GM18502 (cell line): ENCODE data around the gene FAAP100.
"Not testable (repeated sequence)": the region's sequence is repeated elsewhere in the genome, so short reads cannot be mapped to it uniquely, and the experiment has no call there.

Source experiments
- ATAC-seq: cut with Tn5 transposase; IDR thresholded peaks from one replicate; pipeline ENCODE4 v1.9.1; 2021; ENCODE audit warnings: mild to moderate bottlenecking; ENCODE audit not compliant: unreplicated experiment, poor library complexity

Gene FAAP100

DNA sequence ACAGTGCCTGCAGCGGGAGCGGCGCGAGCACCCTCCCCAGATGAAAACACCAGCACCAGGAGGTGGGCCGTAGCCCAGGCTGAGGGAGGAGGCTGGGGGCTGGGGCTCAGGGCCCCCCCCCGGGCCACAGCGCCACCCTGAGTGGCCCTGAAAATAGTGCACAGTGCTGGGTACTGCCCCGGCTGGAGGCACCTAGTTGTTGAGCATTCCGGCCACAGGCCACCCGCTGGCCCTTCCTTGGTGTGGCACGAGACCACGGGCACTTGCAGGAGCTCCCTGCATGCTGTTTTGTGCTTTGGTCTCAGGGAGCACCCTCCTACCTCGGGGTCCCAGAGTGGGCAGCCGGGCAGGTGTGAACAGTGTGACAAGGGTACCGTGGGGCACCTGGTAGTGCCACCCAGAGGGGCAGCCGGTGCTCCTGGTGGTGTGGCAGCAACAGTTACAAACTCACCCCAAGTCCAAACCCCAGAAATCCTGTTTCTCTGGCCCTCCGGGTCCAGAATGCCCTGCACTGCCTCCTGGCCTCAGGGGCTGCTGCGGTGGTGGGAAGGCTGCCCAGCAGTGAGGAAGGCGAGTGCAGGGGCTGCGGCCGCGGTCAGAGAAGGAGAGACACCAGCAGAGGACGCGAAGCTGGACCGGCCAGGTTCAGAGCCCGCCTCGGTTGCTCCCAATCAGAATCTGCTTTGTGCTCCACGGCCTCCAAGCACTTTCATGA is 12.0 kb downstream of the FAAP100 start:
- ATAC-seq, result no peak

DNA sequence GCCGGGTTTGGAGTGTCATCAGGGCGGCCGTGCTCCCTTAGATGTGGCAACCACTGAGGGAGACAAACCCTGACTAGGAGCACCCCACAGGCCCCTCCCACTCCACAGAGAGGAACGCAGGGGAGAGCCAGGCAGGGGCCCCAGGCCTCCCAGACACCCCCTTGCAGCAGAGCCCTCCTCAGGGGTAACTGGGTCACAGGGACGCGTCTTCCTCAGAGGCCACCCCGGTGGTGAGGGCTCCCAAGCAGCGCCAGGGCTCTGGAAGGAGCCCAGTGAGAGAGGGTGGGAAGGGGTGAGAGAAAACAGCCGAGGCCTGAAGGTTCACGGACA is 12.6 kb downstream of the FAAP100 start:
- ATAC-seq, result no peak

DNA sequence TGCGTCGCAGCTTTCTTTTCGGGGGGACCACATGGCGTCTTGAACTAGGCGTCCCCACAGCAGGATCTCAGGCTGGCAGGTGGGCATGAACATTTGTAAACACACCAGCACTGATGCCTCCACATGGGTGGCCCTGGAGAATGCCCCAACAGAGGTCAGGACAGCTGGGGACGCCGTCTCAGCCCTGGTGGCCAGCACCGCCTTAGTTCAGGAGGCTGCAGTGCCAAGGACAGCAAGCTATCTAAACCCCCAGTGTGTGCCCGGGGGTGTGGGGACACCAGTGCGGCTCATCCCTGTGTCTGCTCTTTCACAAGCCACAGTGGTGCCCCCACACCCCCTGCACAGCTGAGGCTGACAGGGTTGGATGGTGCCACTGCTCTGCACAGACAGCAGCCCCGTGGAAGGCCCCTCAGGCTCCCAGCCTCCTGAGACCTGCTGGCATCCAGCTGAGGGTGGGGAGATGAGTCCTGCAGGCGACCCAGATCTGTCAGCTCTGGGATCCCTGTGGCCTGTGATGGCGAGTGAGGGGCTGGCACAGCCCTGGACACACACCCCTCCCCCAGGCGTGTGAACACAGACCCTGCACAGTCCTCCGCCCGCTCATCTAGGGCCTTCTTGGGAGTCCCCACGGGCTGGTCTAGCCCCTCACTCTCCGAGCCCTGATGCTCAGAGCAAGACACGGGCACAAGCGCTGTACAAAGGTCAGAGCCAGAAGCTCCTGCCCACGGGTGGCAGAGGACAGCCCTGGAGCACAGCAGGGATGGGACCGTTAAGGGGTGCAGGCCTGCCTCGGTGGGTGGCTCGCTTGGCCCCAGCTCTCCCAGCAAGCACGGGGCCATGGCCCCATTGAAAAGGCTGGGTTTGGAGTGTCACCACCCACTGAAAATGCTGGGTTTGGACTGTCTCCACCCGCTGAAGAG is 13.2 kb downstream of the FAAP100 start:
- ATAC-seq, result no peak

- no peak for ATAC-seq
Measured at GRCh38 chr17:81537856-81538555, 14.1 kb downstream of the FAAP100 start.

GRCh38 chr17:81537343-81537855 is 14.8 kb downstream of the FAAP100 start:
- ATAC-seq, result no peak

DNA sequence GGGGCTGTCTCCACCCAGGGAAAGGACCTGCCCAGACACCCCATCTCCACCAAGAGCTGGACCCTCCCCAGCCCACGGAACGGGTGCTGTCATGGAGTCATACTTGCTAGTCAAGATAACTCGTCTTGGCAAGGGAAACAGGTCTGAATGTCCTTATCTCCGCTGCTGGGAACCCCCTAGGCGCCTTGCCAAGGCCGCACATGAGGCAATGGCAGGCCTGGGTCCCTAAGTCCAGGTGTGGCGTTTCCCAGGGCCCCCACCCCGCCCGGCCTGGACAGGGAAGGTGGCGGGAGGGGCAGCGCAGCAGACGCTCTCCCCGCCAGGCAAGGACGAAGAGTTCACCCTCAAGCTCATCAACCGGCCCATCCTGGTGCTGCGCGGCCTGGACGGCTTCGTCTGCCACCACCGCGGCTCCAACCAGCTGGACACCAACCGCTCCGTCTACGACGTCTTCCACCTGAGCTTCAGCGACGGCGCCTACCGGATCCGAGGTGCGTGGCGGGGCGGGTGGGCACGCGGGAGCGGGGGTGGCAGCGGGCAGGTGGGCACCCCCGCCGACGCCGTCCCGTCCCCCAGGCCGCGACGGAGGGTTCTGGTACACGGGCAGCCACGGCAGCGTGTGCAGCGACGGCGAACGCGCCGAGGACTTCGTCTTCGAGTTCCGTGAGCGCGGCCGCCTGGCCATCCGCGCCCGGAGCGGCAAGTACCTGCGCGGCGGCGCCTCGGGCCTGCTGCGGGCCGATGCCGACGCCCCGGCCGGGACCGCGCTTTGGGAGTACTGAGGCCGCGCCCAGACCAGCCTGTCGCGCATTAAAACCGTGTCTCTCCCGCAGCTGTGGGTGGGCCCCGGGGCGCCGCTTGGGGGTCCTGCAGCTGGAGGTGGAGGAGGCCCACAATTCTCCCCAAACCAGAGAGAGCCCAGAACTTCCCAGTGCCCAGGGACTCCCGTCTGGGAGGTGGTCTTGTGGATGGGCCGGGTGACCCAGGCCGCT is 15.6 kb downstream of the FAAP100 start:
- no peak for ATAC-seq

GRCh38 chr17:81535480-81536298 is 16.5 kb downstream of the FAAP100 start:
- no peak for ATAC-seq

DNA sequence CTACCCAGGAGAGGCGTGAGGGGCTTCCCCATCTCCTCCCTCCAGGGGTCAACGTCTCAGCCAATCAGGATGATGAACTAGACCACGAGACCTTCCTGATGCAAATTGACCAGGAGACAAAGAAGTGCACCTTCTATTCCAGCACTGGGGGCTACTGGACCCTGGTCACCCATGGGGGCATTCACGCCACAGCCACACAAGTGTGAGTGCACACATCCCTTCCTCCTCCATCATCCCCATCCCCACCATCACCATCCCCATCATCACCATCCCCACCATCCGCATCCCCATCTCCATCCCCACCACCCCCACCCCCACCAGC is 17.2 kb downstream of the FAAP100 start:
- no peak for ATAC-seq

GRCh38 chr17:81534157-81535006 is 17.8 kb downstream of the FAAP100 start:
- ATAC-seq, result no peak

GRCh38 chr17:81533339-81534141 is 18.6 kb downstream of the FAAP100 start:
- ATAC-seq, result no peak

GRCh38 chr17:81532490-81533287 is 19.5 kb downstream of the FAAP100 start:
- no peak for ATAC-seq

- ATAC-seq, result not testable (repeated sequence)
Measured at GRCh38 chr17:81531998-81532404, 20.2 kb downstream of the FAAP100 start.

DNA sequence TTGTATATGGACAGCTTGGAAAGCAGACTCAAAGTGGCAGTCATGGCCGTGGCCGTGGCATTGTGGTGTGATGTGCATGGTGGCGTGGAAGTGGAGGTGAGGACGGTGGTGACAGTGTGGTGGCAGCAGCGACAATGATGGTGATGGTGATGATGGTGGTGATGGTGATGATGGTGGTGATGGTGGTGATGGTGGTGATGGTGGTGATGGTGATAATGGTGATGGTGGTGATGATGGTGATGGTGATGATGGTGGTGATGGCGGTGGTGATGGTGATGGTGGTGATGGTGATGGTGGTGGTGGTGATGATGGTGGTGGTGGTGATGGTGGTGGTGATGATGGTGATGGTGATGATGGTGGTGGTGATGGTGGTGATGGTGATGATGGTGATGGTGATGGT is 21.1 kb downstream of the FAAP100 start:
- ATAC-seq, result not testable (repeated sequence)

DNA sequence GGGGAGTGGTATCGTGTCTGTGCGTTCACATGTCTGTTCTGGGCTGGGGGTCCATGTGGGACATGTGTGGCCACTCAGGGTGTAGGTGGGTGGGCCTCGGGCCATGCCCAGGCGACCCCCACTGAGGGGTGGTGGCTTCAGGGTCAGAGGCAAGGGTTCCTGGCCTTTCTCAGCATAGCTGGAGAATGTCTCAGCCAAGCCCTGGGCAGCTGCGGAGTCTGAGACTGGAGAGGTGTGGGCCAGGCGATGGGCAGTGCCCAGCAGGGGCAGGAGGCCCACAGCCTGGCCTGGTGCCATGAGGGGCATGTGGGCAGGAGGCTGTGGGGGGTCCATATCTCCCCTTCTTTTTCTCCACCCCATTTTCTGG is 22.7 kb downstream of the FAAP100 start:
- ATAC-seq, result no peak

GRCh38 chr17:81528651-81529436 is 23.3 kb downstream of the FAAP100 start:
- no peak for ATAC-seq

- ATAC-seq, result no peak
Measured at GRCh38 chr17:81528384-81528650, 23.8 kb downstream of the FAAP100 start.
